Neural cell (in vitro differentiated cells): ENCODE results near the gene MAGI1. TPM values are rescaled to one million over a fixed set of nuclear protein-coding genes. Genes with fewer than 3 reads are reported as not detected.

Experiments
- H2AFZ ChIP-seq: fragments of 200-600, 300-800 bp; sonication (generic), shearing (Covaris generic); 2 replicates; pipeline ENCODE4 v1.6.0; 2014; ENCODE audit warnings: low read depth, mild to moderate bottlenecking, antibody characterized with exemption, low read length, moderate library complexity
- H3F3A ChIP-seq: fragments of 200-600 bp; shearing (Covaris generic); 2 replicates; pipeline ENCODE4 v1.6.1; 2016; ENCODE audit warnings: mild to moderate bottlenecking, moderate library complexity, mixed read lengths, antibody characterized with exemption, low read length; ENCODE audit not compliant: insufficient read depth, poor library complexity, severe bottlenecking
- H3K27ac ChIP-seq: fragments of 200-600, 300-800 bp; sonication (generic), shearing (Covaris generic); 2 replicates; pipeline ENCODE4 v1.5.1; 2014; ENCODE audit warnings: mild to moderate bottlenecking, low read length, moderate library complexity
- H3K27me3 ChIP-seq: fragments of 300-800, 200-600 bp; sonication (generic), shearing (Covaris generic); 2 replicates; pipeline ENCODE4 v1.6.0; 2014; ENCODE audit warnings: mild to moderate bottlenecking, low read depth, low read length, moderate library complexity; ENCODE audit not compliant: insufficient read depth
- H3K36me3 ChIP-seq: fragments of 300-800, 200-600 bp; sonication (generic), shearing (Covaris generic); 2 replicates; pipeline ENCODE4 v1.5.1; 2014; ENCODE audit warnings: mild to moderate bottlenecking, antibody characterized with exemption, low read length, moderate library complexity; ENCODE audit not compliant: insufficient read depth
- H3K4me2 ChIP-seq: fragments of 300-800, 200-600 bp; sonication (generic), shearing (Covaris generic); 2 replicates; pipeline ENCODE4 v1.6.0; 2014; ENCODE audit warnings: mild to moderate bottlenecking, low read length
- H3K4me3 ChIP-seq: fragments of 300-800, 200-600 bp; sonication (generic), shearing (Covaris generic); 2 replicates; pipeline ENCODE4 v1.5.1; 2014; ENCODE audit warnings: mild to moderate bottlenecking, low read length, moderate library complexity
- H3K79me2 ChIP-seq: fragments of 200-600 bp; shearing (Covaris generic); replicated peaks from 2 replicates; pipeline ENCODE4 v1.6.0; 2014; ENCODE audit warnings: mild to moderate bottlenecking, low read length, moderate library complexity; ENCODE audit not compliant: insufficient read depth
- H3K9ac ChIP-seq: fragments of 300-800, 200-600 bp; sonication (generic), shearing (Covaris generic); 2 replicates; pipeline ENCODE4 v1.6.1; 2016; ENCODE audit warnings: mild to moderate bottlenecking, low read length, mixed read lengths
- H3K9me2 ChIP-seq: fragments of 200-600 bp; shearing (Covaris generic); 2 replicates; pipeline ENCODE4 v1.6.1; 2016; ENCODE audit warnings: mild to moderate bottlenecking, low read length, mixed read lengths; ENCODE audit not compliant: insufficient read depth
- H3K9me3 ChIP-seq: fragments of 200-600, 300-800 bp; sonication (generic), shearing (Covaris generic); 2 replicates; pipeline ENCODE4 v1.6.1; 2016; ENCODE audit warnings: mild to moderate bottlenecking, mixed run types, low read length, moderate library complexity, mixed read lengths
- H4K20me1 ChIP-seq: fragments of 200-600 bp; shearing (Covaris generic); 2 replicates; pipeline ENCODE4 v1.6.1; 2016; ENCODE audit warnings: mild to moderate bottlenecking, mixed run types; ENCODE audit not compliant: insufficient read depth
- CTCF ChIP-seq: fragments of 450-650 bp; IDR thresholded peaks from 2 replicates; pipeline ENCODE4 v1.5.1; 2014; ENCODE audit warnings: antibody characterized with exemption, mild to moderate bottlenecking, moderate library complexity; ENCODE audit not compliant: poor library complexity, severe bottlenecking
- EP300 ChIP-seq: fragments of 450-650 bp; conservative IDR thresholded peaks from 2 replicates; pipeline ENCODE4 v1.6.1; 2014; ENCODE audit warnings: antibody characterized with exemption, mild to moderate bottlenecking, moderate library complexity; ENCODE audit not compliant: poor library complexity, severe bottlenecking
- EZH2 ChIP-seq: fragments of 200-600, 300-800 bp; shearing (Covaris generic), sonication (generic); IDR thresholded peaks from 2 replicates; pipeline ENCODE4 v1.6.1; 2014; ENCODE audit warnings: antibody characterized with exemption, low read length, borderline replicate concordance, mild to moderate bottlenecking; ENCODE audit not compliant: insufficient read depth, poor library complexity, severe bottlenecking
- MXI1 ChIP-seq: fragments of 450-650 bp; conservative IDR thresholded peaks from 2 replicates; pipeline ENCODE4 v1.6.1; 2014; ENCODE audit warnings: antibody characterized with exemption, mild to moderate bottlenecking; ENCODE audit not compliant: poor library complexity, severe bottlenecking
- REST ChIP-seq: IDR thresholded peaks from 2 replicates; pipeline ENCODE4 v1.6.1; 2012; ENCODE audit warnings: borderline replicate concordance
- SMC3 ChIP-seq: fragments of 450-650 bp; conservative IDR thresholded peaks from 2 replicates; pipeline ENCODE4 v1.6.1; 2014; ENCODE audit warnings: antibody characterized with exemption, mild to moderate bottlenecking, moderate library complexity; ENCODE audit not compliant: poor library complexity
- polyA plus RNA-seq: library from polyadenylated mRNA; depleted of rRNA; stranded (reverse); fragments of >200 nt; gene quantifications from 2 replicates; pipeline ENCODE4 v1.2.3, GENCODE V29; 2014

MAGI1 gene
- polyA plus RNA-seq, 1 donor from 2014 or later: 44.7 TPM

- H3K4me2 ChIP-seq: no peak overlapping the region
- H3K9ac ChIP-seq: no peak overlapping the region
- H3K9me3 ChIP-seq: no peaks in the 10 kb centered on the region
- H3K79me2 ChIP-seq: no peaks in the 10 kb centered on the region
- H3K9me2 ChIP-seq: no peaks in the 10 kb centered on the region
- H3F3A ChIP-seq: no peaks in the 10 kb centered on the region
- H3K27ac ChIP-seq: no peak overlapping the region
- no peak overlapping the region for H3K4me3 ChIP-seq
- H2AFZ ChIP-seq: no peak overlapping the region
- H4K20me1 ChIP-seq: no peaks in the 10 kb centered on the region
- no peaks in the 10 kb centered on the region for H3K27me3 ChIP-seq
- H3K36me3 ChIP-seq: no peaks in the 10 kb centered on the region
- peak; percentile 25 for TF ChIP-seq REST
- no peak for TF ChIP-seq CTCF
- no peak for TF ChIP-seq EZH2
Observed at GRCh38 chr3:65728138-65728537, 310.6 kb downstream of the MAGI1 start.

- Histone ChIP-seq H3K4me3 (no peak overlapping the region), H3K9me2 (no peaks in the 10 kb centered on the region), H3K4me2 (no peak overlapping the region), H3F3A (no peaks in the 10 kb centered on the region), H3K27me3 (no peaks in the 10 kb centered on the region), H3K36me3 (no peaks in the 10 kb centered on the region), H3K9me3 (no peaks in the 10 kb centered on the region), H3K9ac (no peak overlapping the region), H2AFZ (no peak overlapping the region), H3K79me2 (no peaks in the 10 kb centered on the region), H4K20me1 (no peaks in the 10 kb centered on the region), H3K27ac (no peak overlapping the region)
- TF ChIP-seq MXI1 (peak; percentile 68), EP300 (peak; percentile 20), SMC3 (no peak), CTCF (no peak)
Observed at GRCh38 chr3:65723985-65724384, 314.7 kb downstream of the MAGI1 start.
